Measurements from ENCODE around the gene MTHFD1. TPM values are rescaled to one million over a fixed set of nuclear protein-coding genes. Genes with fewer than 3 reads are reported as not detected.

The MTHFD1 gene
- total RNA-seq, 1 donor from 2014 or later: 41.2 TPM

DNA sequence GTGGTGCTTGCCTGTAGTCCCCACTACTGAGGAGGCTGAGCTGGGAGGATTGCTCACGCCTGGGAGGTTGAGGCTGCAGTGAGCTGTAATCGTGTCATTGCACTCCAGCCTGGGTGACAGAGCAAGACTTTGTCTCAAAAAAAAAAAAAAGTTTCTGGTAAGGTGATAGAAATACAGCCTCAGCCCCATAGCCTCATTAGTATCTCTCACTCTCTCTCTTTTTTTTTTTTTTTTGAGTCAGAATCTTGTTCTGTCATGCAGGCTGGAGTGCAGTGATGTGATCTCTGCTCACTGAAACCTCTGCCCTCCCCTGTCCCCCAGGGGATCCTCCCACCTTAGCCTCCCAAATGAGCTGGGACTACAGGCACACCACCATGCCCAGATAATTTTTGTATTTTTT lies 19.2 kb downstream of the MTHFD1 start:
- no peak for DNase-seq

GRCh38 chr14:64409126-64409920 lies 21.2 kb downstream of the MTHFD1 start:
- DNase-seq: no peak

GRCh38 chr14:64410084-64410774 lies 22.1 kb downstream of the MTHFD1 start:
- no peak for DNase-seq

GRCh38 chr14:64411001-64411400 lies 22.8 kb downstream of the MTHFD1 start:
- DNase-seq: no peak

GRCh38 chr14:64412237-64412636 lies 24.1 kb downstream of the MTHFD1 start:
- no peak for DNase-seq

- no peak for DNase-seq
Observed at GRCh38 chr14:64416348-64416932, 28.3 kb downstream of the MTHFD1 start.

DNA sequence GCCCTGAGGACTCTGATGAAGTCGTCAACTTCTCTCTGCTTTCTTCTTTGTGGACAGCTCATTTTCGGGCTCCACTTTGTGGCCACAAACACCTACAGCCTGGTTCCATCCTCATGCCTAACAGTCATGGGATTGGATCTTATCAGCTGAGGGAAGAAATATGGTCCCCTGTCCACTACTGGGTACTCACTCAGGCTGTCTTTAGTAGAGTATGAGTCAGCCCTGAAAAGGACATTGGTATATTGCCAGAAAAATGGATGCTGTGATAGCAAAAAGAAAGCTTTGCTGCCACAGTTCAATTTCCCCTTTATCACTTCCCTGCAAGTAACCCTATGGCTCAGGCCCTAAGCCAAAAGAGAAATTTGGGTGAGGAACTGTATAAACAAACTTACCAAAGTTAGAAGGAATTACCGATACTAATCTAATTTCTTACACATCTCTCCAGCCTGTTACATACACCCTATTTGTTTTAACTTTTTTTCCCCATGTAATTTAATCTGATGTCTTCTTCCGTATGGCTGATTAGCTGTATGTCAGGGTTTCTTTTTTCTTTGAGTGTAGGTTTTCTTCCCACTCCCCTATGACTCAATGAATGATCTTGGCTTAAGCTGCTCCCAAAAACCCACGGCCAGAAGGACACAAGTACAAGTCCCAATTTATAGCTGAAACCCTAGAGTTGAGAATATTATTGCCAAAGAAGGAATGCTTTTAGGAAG lies 29.1 kb downstream of the MTHFD1 start:
- no peak for DNase-seq

DNA sequence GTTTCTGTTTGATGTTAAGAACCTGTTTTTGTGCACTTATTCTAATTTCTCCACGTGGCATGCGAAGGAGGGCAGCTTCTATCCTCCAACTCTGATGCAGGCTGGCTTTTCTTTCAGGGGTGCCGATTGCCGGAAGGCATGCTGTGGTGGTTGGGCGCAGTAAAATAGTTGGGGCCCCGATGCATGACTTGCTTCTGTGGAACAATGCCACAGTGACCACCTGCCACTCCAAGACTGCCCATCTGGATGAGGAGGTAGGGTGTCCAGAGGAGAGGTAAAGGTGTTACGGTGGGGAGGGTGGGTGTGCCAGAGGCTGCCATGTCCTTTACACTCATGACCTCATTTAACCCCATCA lies 29.6 kb downstream of the MTHFD1 start:
- DNase-seq: no peak

- DNase-seq: no peak
Observed at GRCh38 chr14:64419003-64419402, 30.9 kb downstream of the MTHFD1 start.

DNA sequence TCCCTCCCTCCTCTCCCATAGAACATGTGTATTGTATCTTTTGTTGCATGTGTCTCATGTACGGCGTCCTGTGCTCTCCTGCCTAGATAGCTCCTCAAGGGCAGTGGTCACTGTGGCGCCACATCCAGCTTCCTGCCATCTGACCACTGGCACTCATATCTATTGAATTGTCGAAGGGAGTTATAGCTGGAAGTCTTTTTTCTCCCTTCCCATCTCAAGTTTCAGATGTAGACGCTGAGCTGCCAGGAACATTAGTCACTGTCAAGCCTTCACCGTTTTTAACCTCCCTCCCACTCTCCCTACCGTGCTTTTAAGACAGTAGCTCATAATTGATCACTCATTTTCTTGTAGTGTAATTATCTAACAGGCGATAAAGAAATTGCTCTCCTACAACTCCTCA lies 33.0 kb downstream of the MTHFD1 start:
- DNase-seq: no peak

DNA sequence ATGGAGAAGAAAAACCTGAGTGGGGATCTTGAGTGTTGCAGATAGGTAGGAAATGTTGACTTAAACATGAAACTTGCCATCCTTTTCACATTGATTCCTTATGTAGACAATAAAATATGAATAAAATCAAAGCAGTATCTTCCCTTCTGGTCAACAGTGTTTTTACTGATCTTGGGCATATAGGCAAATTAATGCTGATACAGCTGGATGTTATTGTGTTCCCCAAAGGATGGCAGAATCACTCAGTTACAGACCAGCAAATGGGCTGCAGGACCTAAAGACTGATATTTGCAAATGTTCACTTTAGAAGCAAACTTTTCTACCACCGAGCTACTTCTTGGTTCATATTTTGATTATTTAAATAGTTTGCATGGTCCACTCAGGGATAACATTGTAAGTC lies 33.9 kb downstream of the MTHFD1 start:
- DNase-seq: no peak

DNA sequence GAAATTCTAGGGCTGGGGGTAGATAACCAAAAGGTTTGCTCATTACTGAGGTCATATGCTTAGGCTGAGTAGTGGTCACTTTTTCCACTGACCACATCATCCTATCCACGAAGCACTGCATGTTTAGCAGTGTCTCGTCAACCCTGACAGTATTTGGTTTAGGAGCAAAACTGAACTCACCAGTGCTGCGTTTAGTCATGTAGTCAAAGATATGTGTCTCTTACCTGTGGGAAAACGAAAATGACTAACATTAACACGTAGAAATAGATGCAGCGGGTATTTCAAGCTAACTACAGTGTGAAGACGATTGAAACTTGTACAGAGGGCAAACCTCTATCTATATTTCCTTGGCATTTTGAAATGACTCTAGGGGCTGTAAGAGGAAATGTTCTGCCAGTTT lies 34.6 kb downstream of the MTHFD1 start:
- DNase-seq: no peak

DNA sequence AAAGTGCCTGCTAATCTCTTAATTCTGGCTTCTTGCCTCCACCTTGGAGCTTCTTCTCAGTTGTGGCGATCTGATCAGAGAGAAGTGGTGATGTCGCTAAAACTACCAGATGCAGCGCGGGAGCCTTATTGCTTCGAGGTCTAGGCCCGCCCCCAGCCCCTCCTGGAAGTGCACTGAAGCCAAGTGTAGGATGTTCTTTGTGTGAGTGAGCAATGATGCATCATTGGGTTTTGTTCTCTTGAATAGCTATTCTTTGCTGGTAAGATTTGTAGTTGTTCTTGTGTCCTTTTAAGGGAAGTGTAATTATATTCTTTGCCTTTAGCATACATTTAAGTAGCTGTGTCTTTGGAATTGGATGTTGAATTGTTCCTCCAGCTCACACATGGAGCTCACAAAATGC lies 35.8 kb downstream of the MTHFD1 start:
- DNase-seq: no peak

- DNase-seq: no peak
Observed at GRCh38 chr14:64434528-64434927, 46.4 kb downstream of the MTHFD1 start.

DNA sequence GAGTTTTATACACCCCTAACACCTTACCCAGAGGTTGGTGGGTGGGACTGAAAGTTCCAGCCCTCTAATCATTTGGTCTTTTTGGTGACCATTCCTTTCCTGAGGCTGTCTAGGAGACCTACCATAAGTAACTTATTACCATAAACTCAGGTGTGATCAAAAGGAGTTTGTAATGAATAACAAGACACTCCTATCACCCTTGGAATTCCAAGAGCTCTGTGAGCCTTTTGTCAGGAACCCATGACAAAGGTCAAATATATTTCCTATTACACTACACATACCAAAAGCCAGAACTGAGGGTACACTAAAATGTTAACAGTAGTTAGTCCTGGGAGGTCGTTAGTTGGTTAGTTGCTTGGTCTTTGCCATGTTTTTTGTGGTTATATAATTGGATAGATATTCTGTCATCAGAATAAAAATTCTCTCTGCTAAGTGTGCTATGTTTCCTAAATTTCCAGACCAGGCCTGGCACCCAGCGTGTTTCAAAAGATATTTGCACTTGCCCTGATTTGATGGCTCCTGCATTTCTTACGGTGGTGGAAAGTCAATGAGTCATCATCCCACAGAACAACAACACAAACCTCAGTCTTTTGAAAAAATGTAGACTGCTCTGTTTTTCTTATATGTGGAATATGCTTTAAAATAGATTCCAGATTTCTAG lies 50.2 kb downstream of the MTHFD1 start:
- no peak for DNase-seq

GRCh38 chr14:64439141-64439540 lies 51.0 kb downstream of the MTHFD1 start:
- DNase-seq: no peak

DNA sequence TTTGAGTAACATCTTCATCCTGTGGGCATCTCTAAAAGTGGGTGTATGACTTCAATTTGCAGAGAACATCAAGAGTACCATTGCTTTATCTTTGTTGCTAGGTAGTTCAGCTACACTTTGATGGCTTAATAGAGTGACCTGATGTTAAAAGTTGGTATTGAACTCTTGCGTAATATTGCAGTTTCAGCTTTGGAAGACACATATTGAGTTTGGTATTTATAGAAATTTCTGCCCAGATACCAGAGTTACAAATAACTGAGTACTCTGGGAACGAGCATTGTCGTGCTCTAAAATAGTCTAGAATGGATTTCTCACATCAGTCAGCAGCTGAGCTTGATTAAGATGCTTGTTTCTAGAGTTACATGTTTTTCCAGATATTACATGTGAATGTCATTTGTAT lies 52.3 kb downstream of the MTHFD1 start:
- DNase-seq: no peak

DNA sequence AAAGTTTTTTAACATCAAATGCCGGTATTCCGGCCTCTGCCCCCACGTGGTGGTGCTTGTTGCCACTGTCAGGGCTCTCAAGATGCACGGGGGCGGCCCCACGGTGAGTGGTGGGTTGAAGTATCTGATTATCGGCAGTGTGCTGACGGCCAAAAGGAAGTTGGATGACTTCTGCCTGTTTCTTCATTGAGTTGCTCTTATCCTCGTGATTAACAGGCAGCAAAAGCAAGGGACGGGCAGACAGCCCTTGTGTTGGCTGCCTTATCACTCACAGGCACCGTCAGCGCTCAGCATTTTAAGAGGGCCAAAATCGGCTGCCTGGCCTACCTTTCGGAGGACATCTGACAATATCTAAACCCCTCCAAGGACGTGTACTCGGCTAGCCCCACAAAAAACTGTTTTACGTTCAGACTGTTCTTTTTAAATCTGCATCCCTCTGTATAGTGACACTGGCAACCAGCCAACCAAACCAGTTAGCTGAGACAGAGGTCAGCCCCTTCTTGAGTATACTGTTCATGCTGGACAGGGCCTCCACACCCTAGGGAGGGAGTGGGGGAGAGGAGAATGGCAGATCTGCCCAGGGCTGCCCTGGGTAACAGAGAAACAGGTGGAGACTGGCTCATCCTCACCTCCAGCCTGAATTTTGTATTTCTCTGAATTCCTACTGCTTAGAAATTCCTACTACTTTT lies 54.3 kb downstream of the MTHFD1 start:
- no peak for DNase-seq

DNA sequence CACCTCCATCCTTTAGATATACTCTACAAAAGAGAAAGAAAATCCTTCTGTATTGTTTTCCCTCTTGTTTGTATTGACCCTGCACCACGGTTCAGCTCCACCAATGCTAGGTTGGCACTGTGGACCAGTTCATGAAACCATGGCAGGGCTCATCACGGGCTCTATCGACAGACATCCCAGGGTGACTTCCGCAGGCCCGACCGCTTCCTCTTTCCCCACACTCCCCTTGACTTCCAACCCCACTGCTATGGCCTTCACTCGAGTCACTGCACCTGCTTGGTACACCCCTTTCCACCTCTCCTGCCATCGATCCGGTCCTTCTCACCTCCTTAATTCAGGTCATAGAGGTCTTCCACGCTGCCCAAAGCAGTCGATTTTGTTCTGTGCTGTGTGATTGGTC lies 56.0 kb downstream of the MTHFD1 start:
- no peak for DNase-seq

DNA sequence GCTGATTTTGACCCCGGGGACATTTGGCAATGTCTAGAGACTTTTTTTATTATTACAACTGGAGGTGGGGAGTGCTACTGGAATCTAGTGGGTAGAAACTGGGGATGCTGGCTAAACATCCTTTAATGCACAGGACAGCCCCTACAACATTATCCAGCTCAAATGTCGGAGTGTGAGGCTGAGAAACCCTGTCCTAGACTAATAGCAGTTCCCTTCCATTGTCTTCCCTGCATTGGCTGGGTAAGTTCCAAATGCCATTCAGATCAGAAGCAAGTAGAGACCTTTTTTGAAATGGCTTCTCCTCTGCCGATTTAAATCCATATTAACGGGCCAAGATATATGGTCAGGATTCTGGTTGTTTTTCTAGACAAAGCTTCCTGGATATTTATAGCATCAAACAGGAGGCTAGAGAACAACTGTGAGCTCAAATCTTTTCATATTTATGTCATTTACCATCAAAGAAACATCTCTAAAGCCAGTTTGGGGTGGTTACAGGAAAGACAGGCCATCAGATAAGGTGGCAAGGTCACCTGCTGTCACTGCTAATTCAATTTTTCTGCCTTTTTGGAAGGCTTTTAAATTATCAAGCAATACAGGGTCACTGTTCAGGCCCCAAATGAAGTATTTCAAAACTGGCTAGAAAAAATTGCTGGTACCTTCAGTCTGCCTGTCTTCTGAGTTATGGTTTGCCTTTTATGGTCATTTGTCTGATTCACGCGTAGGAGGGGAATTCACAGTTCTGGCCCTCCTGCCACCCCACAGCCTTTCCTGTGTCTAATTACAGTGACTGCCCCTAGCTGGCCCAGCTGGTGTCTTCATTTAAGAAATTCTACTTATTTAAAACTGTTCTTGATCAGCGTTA lies 57.1 kb downstream of the MTHFD1 start:
- no peak for DNase-seq
